WTC11 (cell line): ENCODE measurements around the gene ZCCHC14. TPM values are rescaled to one million over a fixed set of nuclear protein-coding genes. Genes with fewer than 3 reads are reported as not detected.
A peak's percentile ranks its signal among the peaks of the same experiment; 100 is the strongest.

ENCODE experiments used
- ATAC-seq: fragments of 200-7000 bp; cut with Tn5 transposase; 2 replicates; pipeline ENCODE4 v1.10.0; 2021; ENCODE audit warnings: mild to moderate bottlenecking, moderate library complexity
- CTCF ChIA-PET: fragments of 300-600 bp; sonication (Branson Sonifier 250); formaldehyde crosslinking; loops from one replicate; lab custom pipeline; 2021; ENCODE audit warnings: antibody characterized with exemption; lab: Charles Lee
- POLR2A ChIA-PET: fragments of 350-600 bp; sonication (Branson Sonifier 250); formaldehyde crosslinking; loops from one replicate; lab custom pipeline; 2021; ENCODE audit warnings: antibody characterized with exemption; lab: Charles Lee
- DNase-seq: peaks from one replicate; pipeline ENCODE4 v3.0.0; 2021; ENCODE audit warnings: low spot score
- H3K27ac Mint-ChIP-seq: 2 replicates; pipeline ENCODE4 v1.8.0; 2021; ENCODE audit warnings: mixed read lengths
- H3K27me3 Mint-ChIP-seq: 2 replicates; pipeline ENCODE4 v1.8.0; 2021; ENCODE audit warnings: low read depth, mild to moderate bottlenecking, moderate library complexity, mixed read lengths
- H3K36me3 Mint-ChIP-seq: 2 replicates; pipeline ENCODE4 v1.8.0; 2021; ENCODE audit warnings: mixed read lengths
- H3K4me1 Mint-ChIP-seq: 2 replicates; pipeline ENCODE4 v1.8.0; 2022; ENCODE audit warnings: mixed read lengths
- H3K4me3 Mint-ChIP-seq: 2 replicates; pipeline ENCODE4 v1.8.0; 2021; ENCODE audit warnings: mild to moderate bottlenecking, moderate library complexity, mixed read lengths
- H3K9me3 Mint-ChIP-seq: 2 replicates; pipeline ENCODE4 v1.8.0; 2021; ENCODE audit warnings: mixed read lengths
- AFF4 ChIP-seq: sonication (generic); formaldehyde crosslinking; IDR thresholded peaks from 2 replicates; pipeline ENCODE4 v1.8.1; 2023; ENCODE audit warnings: mild to moderate bottlenecking, missing genetic modification reagents, borderline replicate concordance
- ATF6 ChIP-seq: sonication (generic); formaldehyde crosslinking; IDR thresholded peaks from 2 replicates; pipeline ENCODE4 v1.8.1; 2023; ENCODE audit warnings: mild to moderate bottlenecking, missing genetic modification reagents
- CDX4 ChIP-seq: fragments of 250-450 bp; sonication (Bioruptor Pico); IDR thresholded peaks from 2 replicates; pipeline ENCODE4 v1.9.0; 2021; ENCODE audit warnings: moderate library complexity, mild to moderate bottlenecking, inconsistent platforms, borderline replicate concordance
- CREB1 ChIP-seq: sonication (generic); formaldehyde crosslinking; IDR thresholded peaks from 2 replicates; pipeline ENCODE4 v1.8.0; 2023; ENCODE audit warnings: mild to moderate bottlenecking, missing genetic modification reagents
- E2F4 ChIP-seq: sonication (generic); formaldehyde crosslinking; IDR thresholded peaks from 2 replicates; pipeline ENCODE4 v1.8.1; 2022; ENCODE audit warnings: low read depth, mild to moderate bottlenecking, moderate library complexity, missing genetic modification reagents, borderline replicate concordance
- ELF4 ChIP-seq: sonication (generic); formaldehyde crosslinking; IDR thresholded peaks from 2 replicates; pipeline ENCODE4 v1.8.1; 2022; ENCODE audit warnings: low read depth, mild to moderate bottlenecking, moderate library complexity, missing genetic modification reagents
- ESRRA ChIP-seq: sonication (generic); formaldehyde crosslinking; IDR thresholded peaks from 2 replicates; pipeline ENCODE4 v1.8.1; 2022; ENCODE audit warnings: mild to moderate bottlenecking, missing genetic modification reagents, borderline replicate concordance
- FOXP1 ChIP-seq: sonication (generic); formaldehyde crosslinking; IDR thresholded peaks from 2 replicates; pipeline ENCODE4 v1.8.0; 2022; ENCODE audit warnings: missing genetic modification reagents, mild to moderate bottlenecking, moderate library complexity, borderline replicate concordance
- GABPB1 ChIP-seq: sonication (generic); formaldehyde crosslinking; IDR thresholded peaks from 2 replicates; pipeline ENCODE4 v1.8.1; 2023; ENCODE audit warnings: mild to moderate bottlenecking, missing genetic modification reagents
- HMGXB4 ChIP-seq: sonication (generic); formaldehyde crosslinking; IDR thresholded peaks from 2 replicates; pipeline ENCODE4 v1.8.1; 2023; ENCODE audit warnings: mild to moderate bottlenecking, moderate library complexity, missing genetic modification reagents
- NR1H2 ChIP-seq: sonication (generic); formaldehyde crosslinking; IDR thresholded peaks from 2 replicates; pipeline ENCODE4 v1.9.0; 2021; ENCODE audit warnings: mild to moderate bottlenecking, moderate library complexity, missing genetic modification reagents
- PRRX2 ChIP-seq: fragments of 250-450 bp; sonication (Bioruptor Pico); IDR thresholded peaks from 2 replicates; pipeline ENCODE4 v1.8.0; 2021; ENCODE audit warnings: mild to moderate bottlenecking
- SOX15 ChIP-seq: fragments of 250-450 bp; sonication (Bioruptor Pico); IDR thresholded peaks from 2 replicates; pipeline ENCODE4 v1.9.0; 2021; ENCODE audit warnings: mild to moderate bottlenecking
- TP53 ChIP-seq: sonication (generic); formaldehyde crosslinking; IDR thresholded peaks from 2 replicates; pipeline ENCODE4 v1.8.1; 2023; ENCODE audit warnings: mild to moderate bottlenecking, missing genetic modification reagents
- ZNF232 ChIP-seq: sonication (generic); formaldehyde crosslinking; IDR thresholded peaks from 2 replicates; pipeline ENCODE4 v1.8.0; 2022; ENCODE audit warnings: mild to moderate bottlenecking, missing genetic modification reagents
- ZNF317 ChIP-seq: sonication (generic); formaldehyde crosslinking; IDR thresholded peaks from 2 replicates; pipeline ENCODE4 v1.8.1; 2023; ENCODE audit warnings: low read depth, mild to moderate bottlenecking, moderate library complexity, missing genetic modification reagents, borderline replicate concordance
- ZNF396 ChIP-seq: fragments of 250-450 bp; sonication (Bioruptor Pico); IDR thresholded peaks from 2 replicates; pipeline ENCODE4 v1.8.0; 2021; ENCODE audit warnings: mild to moderate bottlenecking, moderate library complexity, borderline replicate concordance
- ZNF532 ChIP-seq: fragments of 250-450 bp; sonication (Bioruptor Pico); IDR thresholded peaks from 2 replicates; pipeline ENCODE4 v1.9.0; 2021; ENCODE audit warnings: mild to moderate bottlenecking, borderline replicate concordance
- total RNA-seq: library from RNA; stranded (reverse); gene quantifications from 3 replicates; pipeline ENCODE4 v1.2.3, GENCODE V29; 2021

Gene ZCCHC14
- total RNA-seq, 1 experiment from 2014 or later: 33.8 TPM

- CTCF ChIA-PET: interaction anchor here (1.3 kb wide), 1 partner anchor 106 kb away, joined by 7 read pairs; no protein-coding TSS in a partner anchor
These were observed 27.5 kb downstream of the ZCCHC14 start for GRCh38 chr16:87465306-87465705.

GRCh38 chr16:87464691-87465300 is 28.0 kb downstream of the ZCCHC14 start:
- CTCF ChIA-PET: interaction anchor here (1.2 to 2.1 kb wide), 4 partner anchors 48 to 171 kb away, joined by 3 to 7 read pairs (median 5); no protein-coding TSS in a partner anchor
- H3K4me1 Mint-ChIP-seq: peaks cover 33% of the 10 kb centered on the region
- no peak for ATAC-seq
- TF ChIP-seq HMGXB4 (CRISPR knock-in tag) (no peak), FOXP1 (CRISPR knock-in tag) (no peak), GABPB1 (CRISPR knock-in tag) (no peak), ATF6 (CRISPR knock-in tag) (no peak), AFF4 (no peak), ZNF532 (CRISPR knock-in tag) (no peak), SOX15 (CRISPR knock-in tag) (no peak), ESRRA (no peak), PRRX2 (CRISPR knock-in tag) (no peak), CREB1 (no peak), ZNF396 (CRISPR knock-in tag) (no peak), ELF4 (CRISPR knock-in tag) (no peak), ZNF232 (CRISPR knock-in tag) (no peak), TP53 (CRISPR knock-in tag) (no peak), NR1H2 (CRISPR knock-in tag) (no peak)

More at GRCh38 chr16:87465306-87465705, 27.5 kb downstream of the ZCCHC14 start:
- no peak for DNase-seq
- Mint-ChIP-seq H3K4me3 (no peak overlapping the region), H3K36me3 (no peaks in the 10 kb centered on the region), H3K4me1 (peaks cover 33% of the 10 kb centered on the region), H3K27me3 (no peaks in the 10 kb centered on the region), H3K9me3 (no peaks in the 10 kb centered on the region), H3K27ac (peak overlapping the region; percentile 94)
- POLR2A ChIA-PET: no interaction called here
- no peak for ATAC-seq
- TF ChIP-seq ZNF232 (CRISPR knock-in tag) (no peak), ZNF396 (CRISPR knock-in tag) (no peak), CDX4 (CRISPR knock-in tag) (no peak), ZNF317 (CRISPR knock-in tag) (no peak), GABPB1 (CRISPR knock-in tag) (peak; percentile 30; the same call in 1 of the 2 replicates), E2F4 (CRISPR knock-in tag) (no peak), FOXP1 (CRISPR knock-in tag) (no peak)

More at GRCh38 chr16:87464691-87465300, 28.0 kb downstream of the ZCCHC14 start:
- Mint-ChIP-seq H3K9me3 (no peaks in the 10 kb centered on the region), H3K4me3 (no peak overlapping the region), H3K36me3 (0 out of 2 replicates have a peak, but pooled peaks cover 5% of the 10 kb centered on the region), H3K27ac (peak overlapping the region; percentile 94), H3K27me3 (no peaks in the 10 kb centered on the region)
- no peak for DNase-seq
- POLR2A ChIA-PET: no interaction called here
